ENCODE data around the gene LHPP. TPM values are rescaled to one million over a fixed set of nuclear protein-coding genes. Genes with fewer than 3 reads are reported as not detected.
"Not testable (repeated sequence)": the region's sequence is repeated elsewhere in the genome, so short reads cannot be mapped to it uniquely, and the experiment has no call there.

LHPP gene
- total RNA-seq (2014; rRNA removed; shearing (Covaris generic)), result 4.4 and 15.4 TPM in 2 replicates

- DNase-seq (ENCODE audit: low spot score), result peak; percentile 79
These were observed at the start of gene LHPP for GRCh38 chr10:124461642-124462347. Gene LHPP, plus strand, starts transcription at chr10:124461823. Its CDS starts 40 bp downstream, at chr10:124461863.

GRCh38 chr10:124414076-124414475 lies 47.5 kb upstream of the LHPP start:
- DNase-seq (ENCODE audit: low spot score), result no peak

GRCh38 chr10:124415210-124415609 lies 46.4 kb upstream of the LHPP start:
- no peak for DNase-seq (ENCODE audit: low spot score)

GRCh38 chr10:124416733-124417132 lies 44.9 kb upstream of the LHPP start:
- no peak for DNase-seq (ENCODE audit: low spot score)

GRCh38 chr10:124417895-124418725 lies 43.5 kb upstream of the LHPP start:
- peak; percentile 41 for DNase-seq (ENCODE audit: low spot score)

- DNase-seq (ENCODE audit: low spot score), result peak; percentile 97
These were observed 42.7 kb upstream of the LHPP start, which contains the start of gene OAT for GRCh38 chr10:124418726-124419501. Gene OAT, minus strand, starts transcription at chr10:124418923. Its CDS starts 6,752 bp downstream, at chr10:124412171.

- no peak for DNase-seq (ENCODE audit: low spot score)
These were observed 42.0 kb upstream of the LHPP start for GRCh38 chr10:124419635-124420034.

GRCh38 chr10:124420254-124420653 lies 41.4 kb upstream of the LHPP start:
- no peak for DNase-seq (ENCODE audit: low spot score)

GRCh38 chr10:124422742-124423141 lies 38.9 kb upstream of the LHPP start:
- no peak for DNase-seq (ENCODE audit: low spot score)

- no peak for DNase-seq (ENCODE audit: low spot score)
These were observed 37.8 kb upstream of the LHPP start for GRCh38 chr10:124423813-124424212.

- no peak for DNase-seq (ENCODE audit: low spot score)
These were observed 36.2 kb upstream of the LHPP start for GRCh38 chr10:124425227-124425962.

- DNase-seq (ENCODE audit: low spot score), result no peak
These were observed 33.3 kb upstream of the LHPP start for GRCh38 chr10:124428207-124428777.

- DNase-seq (ENCODE audit: low spot score), result no peak
These were observed 32.0 kb upstream of the LHPP start for GRCh38 chr10:124429576-124429975.

GRCh38 chr10:124430077-124430476 lies 31.5 kb upstream of the LHPP start:
- DNase-seq (ENCODE audit: low spot score), result no peak

GRCh38 chr10:124433461-124433860 lies 28.2 kb upstream of the LHPP start:
- no peak for DNase-seq (ENCODE audit: low spot score)

GRCh38 chr10:124435683-124436082 lies 25.9 kb upstream of the LHPP start:
- not testable (repeated sequence) for DNase-seq (ENCODE audit: low spot score)

GRCh38 chr10:124436191-124436638 lies 25.4 kb upstream of the LHPP start:
- no peak for DNase-seq (ENCODE audit: low spot score)

GRCh38 chr10:124441694-124442093 lies 19.9 kb upstream of the LHPP start:
- not testable (repeated sequence) for DNase-seq (ENCODE audit: low spot score)

- DNase-seq (ENCODE audit: low spot score), result no peak
These were observed 14.5 kb upstream of the LHPP start for GRCh38 chr10:124446830-124447750.
